Measurements from ENCODE around the gene GYPE.
"Not testable (repeated sequence)": the region's sequence is repeated elsewhere in the genome, so short reads cannot be mapped to it uniquely, and the experiment has no call there.

Gene GYPE

DNA sequence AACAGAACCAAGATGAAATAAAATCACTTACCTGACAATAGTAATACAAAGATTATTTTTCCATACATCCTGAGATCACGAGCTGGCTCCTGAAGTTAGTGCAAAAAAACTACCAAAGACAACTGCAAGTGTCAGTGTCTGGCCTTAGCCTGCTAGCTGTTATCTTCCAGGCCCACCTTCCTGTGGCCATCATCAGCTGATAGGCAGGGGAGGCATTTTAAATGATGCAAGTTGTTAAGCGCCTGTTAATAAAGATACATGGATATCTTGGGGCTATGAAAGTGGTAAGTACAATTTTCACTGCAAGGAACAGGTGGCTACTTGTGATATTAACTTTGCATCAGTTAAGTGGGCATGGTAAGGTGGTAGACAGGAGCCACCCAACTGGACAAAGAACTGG is at the start of gene GYPE:
Gene GYPE (minus strand): TSS at position 120 of the 400 bp plus-strand sequence. CDS start 52 bp downstream, at position 68.
- not testable (repeated sequence) for DNase-seq (ENCODE audit: low read depth in 2 of 2)

DNA sequence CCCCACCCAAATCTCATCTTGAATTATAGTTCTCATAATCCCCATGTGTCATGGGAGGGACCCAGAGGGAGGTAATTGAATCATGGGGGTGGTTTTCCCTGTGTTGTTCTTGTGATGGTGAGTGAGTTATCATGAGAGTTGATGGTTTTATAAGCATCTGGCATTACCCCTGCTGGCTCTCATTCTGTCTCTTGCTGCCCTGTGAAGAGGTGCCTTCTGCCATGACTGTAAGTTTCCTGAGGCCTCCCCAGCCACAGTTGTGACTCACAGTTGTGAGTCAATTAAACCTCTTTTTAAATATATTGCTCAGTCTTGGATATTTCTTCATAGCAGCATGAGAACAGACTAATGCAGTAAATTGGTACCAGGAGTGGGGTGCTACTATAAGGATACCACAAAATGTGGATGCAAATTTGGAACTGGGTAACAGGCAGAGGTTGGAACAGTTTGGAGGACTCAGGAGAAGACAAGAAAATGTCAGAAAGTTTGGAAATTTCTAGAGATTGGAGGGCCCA is 46.2 kb upstream of the GYPE start:
- DNase-seq (ENCODE audit: low read depth in 2 of 2): not testable (repeated sequence)

DNA sequence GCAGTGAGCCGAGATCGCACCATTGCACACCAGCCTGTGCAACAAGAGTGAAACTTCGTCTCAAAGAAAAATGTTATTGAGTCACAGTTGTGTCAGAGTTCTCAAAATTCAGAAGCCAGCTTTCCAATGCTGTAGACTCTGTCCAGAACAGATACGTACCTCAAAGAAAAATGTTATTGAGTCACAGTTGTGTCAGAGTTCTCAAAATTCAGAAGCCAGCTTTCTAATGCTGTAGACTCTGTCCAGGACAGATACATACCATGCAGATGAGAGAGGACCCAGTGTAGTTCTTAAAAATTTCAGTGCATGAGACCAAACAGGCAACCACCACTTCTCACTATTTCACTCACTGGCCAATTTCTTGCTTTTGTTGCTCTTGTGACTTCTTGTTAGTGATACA is 45.6 kb upstream of the GYPE start:
- not testable (repeated sequence) for DNase-seq (ENCODE audit: low read depth in 2 of 2)

DNA sequence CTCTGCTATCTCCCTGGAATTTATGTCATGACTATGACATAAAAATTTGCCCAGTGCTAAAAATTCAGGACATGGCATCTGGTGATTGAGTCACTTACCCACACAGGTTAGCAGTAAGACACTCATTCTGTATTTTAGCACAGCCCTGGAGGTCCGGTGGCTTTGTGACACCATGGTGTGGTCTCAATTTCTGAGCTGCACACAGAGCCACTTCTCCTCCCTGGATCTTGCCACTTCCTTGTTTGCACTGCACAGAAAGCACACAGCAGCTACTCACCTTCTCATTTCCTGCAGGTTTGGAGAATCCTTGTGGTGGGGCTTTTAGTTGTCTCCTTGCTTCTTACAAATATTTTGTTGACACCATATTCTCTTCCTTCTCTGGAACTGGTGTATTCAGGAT is 44.8 kb upstream of the GYPE start:
- DNase-seq (ENCODE audit: low read depth in 2 of 2): not testable (repeated sequence)

DNA sequence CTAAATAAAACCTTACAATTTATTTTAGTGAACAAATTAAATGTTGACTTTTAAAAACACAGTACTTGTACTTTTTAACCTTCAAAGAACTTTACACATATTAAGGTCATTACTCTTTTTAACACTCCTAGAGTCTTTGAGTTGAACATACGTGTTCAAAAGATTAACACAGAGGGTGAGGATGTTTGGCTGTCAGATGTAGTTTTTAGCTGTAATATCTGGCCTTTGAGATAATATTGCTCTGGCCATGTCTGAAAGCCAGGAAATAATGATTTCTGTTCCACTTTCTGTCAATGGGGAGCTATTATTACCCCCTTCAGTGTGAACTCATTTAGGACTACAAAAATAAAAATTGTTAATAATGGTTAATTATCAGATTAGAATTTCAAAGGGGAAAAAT is 42.1 kb upstream of the GYPE start:
- not testable (repeated sequence) for DNase-seq (ENCODE audit: low read depth in 2 of 2)

DNA sequence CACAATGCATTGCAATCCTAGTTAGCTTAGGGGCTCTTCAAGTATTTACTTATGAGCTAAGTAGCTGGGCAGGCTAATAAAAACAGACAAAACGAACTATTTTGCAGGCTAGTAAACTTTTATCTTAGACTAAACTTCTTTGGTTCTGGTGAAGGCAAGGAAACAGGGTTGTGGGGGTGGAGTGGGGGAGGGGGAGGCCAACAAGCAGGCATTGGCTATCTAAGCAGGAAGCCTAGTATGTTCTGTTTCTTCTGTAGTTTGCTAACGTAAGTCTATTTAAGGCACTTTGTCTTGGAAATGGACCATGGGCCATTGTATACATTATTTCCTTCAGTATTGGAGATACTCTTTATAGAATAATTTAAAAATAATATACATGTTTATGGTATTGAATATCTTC is 35.3 kb upstream of the GYPE start:
- DNase-seq (ENCODE audit: low read depth in 2 of 2): not testable (repeated sequence)

DNA sequence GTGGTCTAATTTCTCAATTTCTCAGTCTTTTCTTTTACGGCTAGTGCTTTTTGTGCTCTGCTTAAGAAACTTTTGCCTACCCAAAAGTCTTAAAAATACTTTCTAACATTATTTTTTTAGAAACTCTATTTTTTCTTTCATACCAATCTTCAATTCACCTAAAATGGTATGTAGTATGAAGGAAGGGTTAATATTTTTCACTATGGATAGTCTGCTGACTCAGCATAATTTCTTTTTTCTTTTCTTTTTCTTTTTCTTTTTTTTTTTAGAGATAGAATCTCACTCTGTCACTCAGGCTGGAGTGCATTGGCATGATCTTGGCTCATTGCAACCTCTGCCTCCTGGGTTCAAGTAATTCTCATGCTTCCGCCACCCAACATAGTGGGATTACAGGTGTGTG is 34.2 kb upstream of the GYPE start:
- no peak for DNase-seq (ENCODE audit: low read depth in 2 of 2)

DNA sequence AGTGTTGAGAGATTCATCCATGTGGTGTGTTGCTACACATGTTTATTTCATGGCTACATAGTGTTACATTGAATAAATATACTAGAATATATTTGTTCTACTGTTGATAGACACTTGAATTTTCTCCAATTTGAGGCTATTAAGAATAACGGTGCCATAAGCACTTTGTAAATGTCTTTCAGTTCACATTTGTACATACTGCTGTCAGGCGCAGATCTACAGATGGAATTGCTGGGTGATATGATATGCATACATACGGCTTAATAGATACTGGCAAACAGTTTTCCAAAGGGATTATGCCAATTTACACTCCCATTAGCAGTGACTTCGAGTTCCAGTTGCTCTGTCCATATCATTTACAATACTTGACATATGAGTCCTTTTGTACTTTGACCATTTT is 33.5 kb upstream of the GYPE start:
- DNase-seq (ENCODE audit: low read depth in 2 of 2): not testable (repeated sequence)

DNA sequence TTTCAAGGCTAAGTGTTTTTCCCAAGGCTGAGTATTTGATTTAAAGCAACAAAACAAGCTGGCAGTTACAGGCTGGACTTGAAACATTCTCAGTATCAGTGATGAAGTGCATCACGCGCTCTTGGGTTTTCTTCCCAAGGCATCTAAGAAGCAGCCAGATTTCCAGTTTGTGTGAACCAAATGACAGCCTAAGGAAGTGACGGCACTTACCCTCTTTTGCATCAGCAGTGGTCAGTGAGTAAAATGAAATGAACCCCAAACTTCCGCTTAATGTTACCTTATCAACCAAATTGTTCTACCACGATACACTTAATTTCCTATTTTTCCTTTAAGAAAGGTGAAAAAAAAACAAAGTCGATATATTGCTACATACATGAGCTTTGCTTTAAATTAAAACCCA is 15.8 kb upstream of the GYPE start:
- no peak for DNase-seq (ENCODE audit: low read depth in 2 of 2)

DNA sequence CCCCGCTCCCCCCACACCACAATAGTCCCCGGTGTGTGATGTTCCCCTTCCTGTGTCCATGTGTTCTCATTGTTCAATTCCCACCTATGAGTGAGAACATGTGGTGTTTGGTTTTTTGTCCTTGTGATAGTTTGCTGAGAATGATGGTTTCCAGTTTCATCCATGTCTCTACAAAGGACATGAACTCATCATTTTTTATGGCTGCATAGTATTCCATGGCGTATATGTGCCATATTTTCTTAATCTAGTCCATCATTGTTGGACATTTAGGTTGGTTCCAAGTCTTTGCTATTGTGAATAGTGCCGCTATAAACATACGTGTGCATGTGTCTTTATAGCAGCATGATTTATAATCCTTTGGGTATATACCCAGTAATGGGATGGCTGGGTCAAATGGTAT is 11.1 kb upstream of the GYPE start:
- not testable (repeated sequence) for DNase-seq (ENCODE audit: low read depth in 2 of 2)

DNA sequence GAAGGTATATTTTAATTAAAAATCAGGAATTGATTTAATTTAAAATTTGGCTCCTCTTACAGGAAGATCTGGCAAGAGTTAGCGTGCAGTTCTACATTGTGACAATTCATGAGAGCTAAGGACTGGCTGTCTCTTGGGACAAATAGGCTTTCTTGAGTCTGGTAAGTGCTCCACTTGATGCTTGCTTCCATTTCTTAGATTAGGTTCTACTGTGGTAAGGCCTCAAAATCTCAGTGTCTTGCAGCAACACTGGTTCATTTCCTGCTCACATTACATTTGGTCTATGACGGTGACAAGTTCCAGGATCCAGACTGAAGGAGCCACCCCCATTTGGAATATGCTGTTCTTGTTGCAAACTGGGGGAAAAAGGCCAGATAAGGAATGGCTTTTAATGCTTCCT is 7.1 kb upstream of the GYPE start:
- not testable (repeated sequence) for DNase-seq (ENCODE audit: low read depth in 2 of 2)

DNA sequence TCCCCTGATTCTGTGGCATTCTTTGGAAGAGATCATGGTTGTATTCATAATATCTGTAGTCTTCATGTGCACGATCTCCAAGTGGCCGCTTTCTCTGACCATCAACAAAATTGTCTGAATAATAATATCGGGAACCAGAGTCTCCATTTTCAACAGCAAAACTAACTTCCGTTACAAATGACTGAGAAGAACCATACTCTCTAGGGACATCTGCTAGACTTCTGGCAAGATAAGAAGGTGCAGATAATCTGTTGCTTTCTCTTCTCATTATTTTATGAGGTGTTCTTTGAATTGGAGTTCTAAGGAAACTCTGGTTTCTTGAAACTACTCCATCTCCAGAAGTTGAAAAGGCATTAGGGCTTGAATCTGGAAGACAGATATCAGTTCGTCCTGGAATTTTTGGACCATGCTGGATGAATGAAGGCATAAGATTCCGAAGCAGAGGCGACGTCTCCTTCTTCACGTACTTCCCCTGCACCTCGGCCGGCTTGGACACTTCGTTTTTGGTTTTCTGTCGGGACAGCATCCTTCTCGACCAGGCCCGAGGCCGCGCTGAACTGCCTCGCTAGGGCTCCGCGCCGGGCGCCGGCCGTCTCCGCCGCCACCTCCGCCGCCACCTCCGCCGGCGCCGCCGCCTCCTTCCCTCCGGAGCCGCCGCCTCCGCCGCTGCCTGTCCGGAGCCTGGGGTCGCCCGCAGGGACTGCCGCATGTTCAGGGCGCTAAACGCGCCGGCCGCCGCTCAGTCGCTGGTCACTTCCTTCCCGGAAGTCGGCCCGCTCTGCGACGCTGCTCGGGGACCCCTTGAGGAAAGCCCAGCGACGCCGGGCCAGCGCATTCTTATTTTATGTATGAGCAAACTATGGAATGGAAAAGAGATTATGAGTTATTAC is 6.4 kb upstream of the GYPE start:
- DNase-seq (ENCODE audit: low read depth in 2 of 2): peak in 1 of 2 donors; percentile 9

DNA sequence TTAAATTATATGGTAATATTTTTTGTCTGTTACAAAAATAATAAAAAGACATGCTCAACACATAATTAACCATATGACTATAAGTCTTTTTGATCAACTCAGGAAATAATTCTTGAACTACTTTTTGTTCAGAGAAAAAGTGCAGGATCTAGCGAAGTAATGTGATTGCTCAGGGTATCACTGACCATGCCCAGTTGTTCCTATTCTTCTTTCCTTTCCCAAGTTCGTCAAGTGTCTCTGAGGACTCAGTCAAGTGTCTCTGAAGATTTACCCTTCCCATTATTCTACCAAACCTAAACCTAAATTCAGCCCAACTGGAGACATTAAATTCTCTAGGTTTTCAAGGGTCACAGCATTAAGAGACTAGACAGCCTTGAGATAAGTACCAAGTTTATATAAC is 5.5 kb upstream of the GYPE start:
- DNase-seq (ENCODE audit: low read depth in 2 of 2): not testable (repeated sequence)

DNA sequence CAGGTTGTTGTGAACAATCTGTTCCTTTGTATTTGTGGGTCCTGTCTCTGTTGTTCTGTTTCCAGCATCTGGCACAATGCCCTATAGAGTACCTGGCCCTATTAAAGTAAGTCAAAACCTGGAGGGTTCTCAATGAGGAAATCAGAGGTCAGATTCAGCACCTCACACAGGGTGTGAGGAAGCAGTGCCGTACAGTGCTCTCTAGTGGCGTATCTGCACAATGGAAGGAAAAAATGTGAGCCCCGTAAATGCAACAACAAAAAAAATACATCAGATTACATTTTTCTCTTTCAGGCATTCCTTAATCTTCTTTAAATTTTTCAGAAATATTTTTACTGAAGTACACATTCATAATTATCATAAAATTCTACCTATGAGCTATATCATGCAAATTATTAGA is 2.5 kb upstream of the GYPE start:
- not testable (repeated sequence) for DNase-seq (ENCODE audit: low read depth in 2 of 2)

DNA sequence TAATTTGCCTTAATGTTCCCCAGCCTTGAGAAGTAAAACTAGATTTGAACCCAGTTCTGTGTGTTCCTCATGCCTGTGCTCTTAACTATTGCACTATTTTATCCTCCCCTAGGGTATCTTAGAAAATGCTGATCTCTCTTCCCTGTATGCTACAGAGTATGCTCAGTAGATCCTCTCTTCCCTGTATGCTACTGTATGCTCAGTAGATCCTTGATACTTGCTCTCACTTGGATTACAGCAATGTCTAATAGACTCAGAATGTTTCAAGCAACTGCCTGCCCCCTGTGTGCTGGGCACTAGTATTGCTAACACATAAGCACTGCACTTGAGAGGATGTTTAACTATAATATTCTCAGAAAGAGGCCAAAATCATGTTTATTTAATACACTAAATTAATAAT is 928 bp downstream of the GYPE start:
- DNase-seq (ENCODE audit: low read depth in 2 of 2): not testable (repeated sequence)

DNA sequence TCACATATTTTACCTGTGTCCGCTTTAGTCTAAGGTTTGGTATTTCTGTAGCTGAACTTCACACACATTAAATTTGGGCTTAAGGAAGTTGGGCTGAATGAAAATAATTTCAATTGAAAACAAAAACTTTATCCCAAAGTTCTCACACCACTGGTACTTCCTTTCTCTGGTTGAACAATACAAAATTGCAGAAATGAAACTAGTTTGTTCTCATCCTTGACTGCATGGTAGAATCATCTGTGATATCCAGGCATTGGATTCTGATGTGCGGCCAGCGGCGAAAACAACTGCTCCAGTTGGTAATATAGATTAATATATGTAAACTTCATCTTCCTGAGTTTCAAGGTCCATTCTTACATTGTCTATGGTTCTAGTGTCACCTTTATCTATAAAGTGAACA is 15.0 kb downstream of the GYPE start:
- not testable (repeated sequence) for DNase-seq (ENCODE audit: low read depth in 2 of 2)

DNA sequence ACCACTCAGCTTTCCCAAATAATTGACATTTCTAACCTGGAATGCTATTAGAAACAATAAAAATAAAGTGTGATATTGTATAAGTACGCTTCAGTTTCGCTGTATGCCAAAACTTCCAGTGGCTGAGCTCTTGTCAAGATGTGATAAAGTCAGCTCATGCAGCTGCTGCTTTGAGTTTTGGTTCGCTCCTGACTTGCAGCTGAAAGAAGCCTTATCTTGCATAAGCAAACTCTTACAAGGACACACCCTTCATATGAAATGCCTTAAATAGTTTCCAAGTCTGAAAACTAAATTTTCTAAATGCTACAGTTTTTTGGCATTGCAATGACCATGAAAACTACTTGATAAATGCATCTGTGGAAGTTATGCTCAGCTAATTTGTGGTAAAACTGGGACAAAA is 17.2 kb downstream of the GYPE start:
- DNase-seq (ENCODE audit: low read depth in 2 of 2): not testable (repeated sequence)

DNA sequence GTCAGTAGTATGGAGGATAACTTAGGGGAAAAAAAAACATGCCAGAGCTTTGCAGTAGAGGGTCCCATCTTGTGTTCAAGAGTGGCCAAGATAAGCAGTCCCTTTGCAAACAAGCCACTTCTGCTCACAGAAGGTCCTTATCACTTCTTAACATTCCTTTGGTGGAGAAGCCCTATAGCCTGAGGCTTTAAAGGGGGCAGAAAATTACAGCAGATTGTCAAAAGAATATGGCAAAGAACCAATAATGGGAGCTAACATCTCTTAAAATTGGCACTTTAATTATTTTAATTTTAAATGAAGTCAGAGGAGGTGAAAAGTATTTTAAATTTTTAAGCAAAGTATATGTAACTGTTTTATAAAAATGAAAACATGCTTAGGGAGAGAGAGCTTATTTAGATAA is 20.4 kb downstream of the GYPE start:
- DNase-seq (ENCODE audit: low read depth in 2 of 2): not testable (repeated sequence)

DNA sequence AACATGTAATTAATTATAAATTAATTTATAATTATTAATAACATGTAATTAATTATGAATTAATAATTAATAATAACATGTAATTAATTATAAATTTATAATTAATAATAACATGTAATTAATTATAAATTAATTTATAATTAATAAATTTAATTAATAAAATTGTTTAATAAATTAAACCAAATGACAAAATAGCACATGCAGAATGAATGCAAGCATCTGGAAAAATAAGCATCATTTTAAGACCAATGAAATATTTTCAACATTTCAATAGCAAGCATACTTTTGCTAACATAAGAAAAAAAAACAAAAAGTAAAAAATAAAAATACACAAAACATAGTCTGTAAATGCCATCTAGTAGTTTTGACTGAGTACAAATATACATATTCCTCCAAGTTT is 21.8 kb downstream of the GYPE start:
- no peak for DNase-seq (ENCODE audit: low read depth in 2 of 2)

DNA sequence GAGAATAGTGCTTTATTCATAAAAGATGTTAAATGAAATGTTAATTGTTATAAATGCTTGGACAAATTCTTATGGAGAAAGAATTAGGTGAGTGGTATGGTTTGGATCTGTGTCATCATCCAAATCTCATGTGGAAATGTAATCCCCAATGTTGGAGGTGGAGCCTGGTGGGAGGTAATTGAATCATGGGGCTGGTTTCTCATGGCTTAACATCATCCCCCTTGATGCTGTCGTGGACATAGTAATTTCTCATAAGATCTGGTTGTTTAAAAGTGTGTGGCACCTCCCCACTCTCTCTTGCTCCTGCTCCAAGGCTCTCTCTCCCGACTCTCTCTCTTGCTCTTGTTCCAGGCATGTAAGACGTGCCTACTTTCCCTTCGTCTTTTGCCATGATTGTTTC is 22.5 kb downstream of the GYPE start:
- no peak for DNase-seq (ENCODE audit: low read depth in 2 of 2)

DNA sequence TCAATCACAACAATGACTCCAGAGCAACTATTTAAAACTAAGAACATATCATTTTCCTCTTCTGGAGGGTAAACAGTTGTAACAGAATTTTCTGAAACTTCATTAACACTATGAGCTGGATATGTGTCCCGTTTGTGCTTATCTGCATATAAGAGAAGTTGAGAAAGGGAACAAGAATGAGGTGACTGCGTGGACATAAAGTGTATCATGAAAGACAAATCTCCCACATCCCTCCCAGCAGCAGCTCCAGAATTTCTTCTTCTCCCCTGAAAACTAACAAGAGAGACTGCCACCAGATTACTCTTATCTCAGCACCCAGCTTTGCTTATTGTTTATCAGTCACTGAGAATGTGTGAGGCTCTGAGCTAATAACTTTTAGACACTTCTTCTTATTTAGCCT is 25.8 kb downstream of the GYPE start:
- not testable (repeated sequence) for DNase-seq (ENCODE audit: low read depth in 2 of 2)

DNA sequence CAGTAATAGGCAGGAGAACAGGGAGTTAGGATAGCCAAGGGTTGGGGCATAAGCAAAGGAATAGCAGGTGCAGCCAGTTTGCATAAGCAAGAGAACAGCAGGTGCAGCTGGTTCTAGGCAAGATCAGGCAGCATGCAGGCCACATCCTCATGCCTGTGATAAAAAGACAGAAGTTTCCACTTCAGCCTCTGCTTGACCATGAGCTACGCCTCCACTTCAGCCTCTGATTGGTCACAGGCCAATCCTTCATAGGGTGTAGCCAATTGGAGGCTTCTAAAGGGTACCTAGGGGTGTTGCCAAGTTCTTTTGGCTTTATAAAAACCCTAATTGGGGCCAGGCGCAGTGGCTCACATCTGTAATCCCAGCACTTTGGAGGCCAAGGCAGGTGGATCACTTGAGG is 30.0 kb downstream of the GYPE start:
- not testable (repeated sequence) for DNase-seq (ENCODE audit: low read depth in 2 of 2)

DNA sequence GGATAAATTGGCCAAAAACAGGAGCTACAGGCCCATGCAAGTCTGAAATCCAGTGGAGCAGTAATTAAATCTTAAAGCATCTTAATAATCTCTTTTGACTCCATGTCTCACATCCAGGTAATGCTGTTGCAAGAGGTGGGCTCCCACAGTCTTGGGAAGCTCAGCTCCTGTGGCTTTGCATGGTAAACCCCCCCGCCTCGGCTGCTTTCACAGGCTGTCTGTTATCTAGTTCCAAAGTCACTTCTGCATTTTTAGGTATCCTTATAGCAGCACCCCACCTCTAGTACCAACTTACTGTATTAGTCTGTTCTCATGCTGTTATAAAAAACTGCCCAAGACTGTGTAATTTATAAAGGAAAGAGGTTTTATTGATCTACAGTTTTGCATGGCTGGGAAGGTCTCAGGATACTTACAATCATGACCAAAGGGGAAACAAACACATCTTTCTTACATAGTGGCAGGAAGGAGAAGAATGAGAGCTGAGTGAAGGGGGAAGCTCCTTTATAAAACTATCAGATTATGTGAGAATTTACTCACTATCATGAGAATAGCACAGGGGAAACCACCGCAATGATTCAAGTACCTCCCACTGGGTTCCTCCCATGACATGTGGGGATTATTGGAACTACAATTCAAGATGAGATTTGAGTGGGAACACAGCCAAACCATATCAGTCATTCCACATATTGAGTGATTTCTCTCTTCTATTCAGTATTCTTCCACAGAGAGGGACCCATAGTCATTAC is 34.7 kb downstream of the GYPE start:
- not testable (repeated sequence) for DNase-seq (ENCODE audit: low read depth in 2 of 2)

All from stimulated activated CD8-positive, alpha-beta memory T cell treated with anti-CD3 and anti-CD28 coated beads, Interleukin-2, amount 100 ng/mL, for 1 hour (primary cell).